H1 (cell line): ENCODE data around the gene KHDRBS2. TPM values are rescaled to one million over a fixed set of nuclear protein-coding genes. Genes with fewer than 3 reads are reported as not detected.

Source experiments
- CTCF ChIA-PET: fragments of 300-600 bp; sonication (Branson Sonifier 250); formaldehyde crosslinking; loops from one replicate; lab custom pipeline; 2021; ENCODE audit not compliant: partially characterized antibody; lab: Charles Lee
- POLR2A ChIA-PET: fragments of 300-600 bp; sonication (Branson Sonifier 250); formaldehyde crosslinking; loops from one replicate; lab custom pipeline; 2021; ENCODE audit warnings: inconsistent platforms; ENCODE audit not compliant: partially characterized antibody; lab: Charles Lee
- DNase-seq, 2 experiments: peaks; one replicate each; pipeline versions ENCODE4 v3.0.0 to v3.0.0-alpha.2; 2010 to 2022; ENCODE audit warnings: low spot score in 2 of 2, low read depth in 1 of 2, mixed read lengths in 1 of 2
- FAIRE-seq: peaks from 2 replicates; lab custom pipeline; 2011; peaks lifted over from hg19 to GRCh38; lab: Jason Lieb, UNC
- H2AFZ ChIP-seq: 2 replicates; pipeline ENCODE4 v1.8.1; 2012; ENCODE audit warnings: low read length, inconsistent platforms
- H2AK5ac ChIP-seq: 2 replicates; pipeline ENCODE4 v1.6.1; 2013; ENCODE audit warnings: low read depth, low read length
- H2BK120ac ChIP-seq: replicated peaks from 2 replicates; pipeline ENCODE3; 2013; ENCODE audit warnings: low read depth, low read length, inconsistent platforms
- H2BK12ac ChIP-seq: 2 replicates; pipeline ENCODE4 v1.6.1; 2013; ENCODE audit warnings: low read depth, low read length
- H2BK15ac ChIP-seq: 2 replicates; pipeline ENCODE4 v1.6.1; 2013; ENCODE audit warnings: low read length
- H2BK20ac ChIP-seq: 2 replicates; pipeline ENCODE4 v1.6.1; 2013; ENCODE audit warnings: low read length
- H2BK5ac ChIP-seq: 2 replicates; pipeline ENCODE4 v1.6.1; 2013; ENCODE audit warnings: low read depth, low read length
- H3K14ac ChIP-seq: 2 replicates; pipeline ENCODE4 v1.6.1; 2013; ENCODE audit warnings: inconsistent platforms; ENCODE audit not compliant: insufficient read length
- H3K18ac ChIP-seq: 2 replicates; pipeline ENCODE4 v1.6.1; 2013; ENCODE audit warnings: low read length; ENCODE audit errors: extremely low read depth
- H3K23ac ChIP-seq: 2 replicates; pipeline ENCODE4 v1.6.1; 2013; ENCODE audit warnings: inconsistent platforms; ENCODE audit not compliant: insufficient read length
- H3K23me2 ChIP-seq: 2 replicates; pipeline ENCODE4 v1.6.1; 2013; ENCODE audit warnings: low read depth, low read length
- H3K27ac ChIP-seq: 2 replicates; pipeline ENCODE4 v1.6.1; 2011; ENCODE audit warnings: low read depth, low read length, inconsistent platforms
- H3K27me3 ChIP-seq, 4 experiments: replicated peaks in 1 of 4; 1 replicate in 1 of 4; 2 replicates in 3 of 4; pipeline versions ENCODE4 v1.6.1 to v1.8.1; 2011 to 2013; ENCODE audit warnings: low read length in 3 of 4, mild to moderate bottlenecking in 3 of 4, inconsistent platforms in 2 of 4, mixed read lengths in 2 of 4, moderate library complexity in 1 of 4; ENCODE audit not compliant: control insufficient read depth in 3 of 4, insufficient read depth in 3 of 4; ENCODE audit errors: extremely low read depth in 1 of 4
- H3K36me3 ChIP-seq, 4 experiments: 2 replicates each; pipeline versions ENCODE4 v1.6.1 to v1.8.1; 2011 to 2013; ENCODE audit warnings: mild to moderate bottlenecking in 4 of 4, low read length in 3 of 4, moderate library complexity in 2 of 4, control low read depth in 1 of 4, inconsistent platforms in 1 of 4; ENCODE audit not compliant: insufficient read depth in 4 of 4, control insufficient read depth in 2 of 4
- H3K4ac ChIP-seq: replicated peaks from 2 replicates; pipeline ENCODE3; 2013; ENCODE audit warnings: low read length, low read depth, mixed read lengths, inconsistent platforms; ENCODE audit not compliant: insufficient read length
- H3K4me1 ChIP-seq, 4 experiments: replicated peaks in 1 of 4; 1 replicate in 1 of 4; 2 replicates in 3 of 4; pipeline versions ENCODE4 v1.6.1 to v1.8.1; 2011 to 2013; ENCODE audit warnings: low read length in 3 of 4, inconsistent platforms in 2 of 4, mixed read lengths in 1 of 4; ENCODE audit not compliant: insufficient read depth in 4 of 4, control insufficient read depth in 3 of 4
- H3K4me2 ChIP-seq, 2 experiments: 2 replicates each; pipeline versions ENCODE4 v1.6.1 to v1.8.1; 2011 to 2013; ENCODE audit warnings: low read depth in 2 of 2, low read length in 2 of 2, control low read depth in 1 of 2, inconsistent platforms in 1 of 2, mild to moderate bottlenecking in 1 of 2; ENCODE audit not compliant: insufficient read depth in 1 of 2
- H3K4me3 ChIP-seq, 4 experiments: fragments of 200-600, 300-600 bp in 1 of 4; sonication (generic), shearing (Covaris generic), sonication (Bioruptor Twin) in 1 of 4; 2 replicates each; pipeline versions ENCODE4 v1.5.1 to v1.8.1; 2011 to 2016; ENCODE audit warnings: low read length in 4 of 4, low read depth in 3 of 4, control low read depth in 2 of 4, inconsistent platforms in 2 of 4, mild to moderate bottlenecking in 2 of 4, mixed read lengths in 1 of 4, moderate library complexity in 1 of 4; ENCODE audit not compliant: insufficient read depth in 2 of 4; ENCODE audit errors: extremely low read depth in 1 of 4
- H3K56ac ChIP-seq: replicated peaks from 2 replicates; pipeline ENCODE3; 2013; ENCODE audit warnings: low read depth, mild to moderate bottlenecking, mixed read lengths, low read length, inconsistent platforms; ENCODE audit not compliant: insufficient read length
- H3K79me1 ChIP-seq: 2 replicates; pipeline ENCODE4 v1.6.1; 2013; ENCODE audit warnings: low read depth, low read length, control low read depth
- H3K79me2 ChIP-seq, 2 experiments: 2 replicates each; pipeline versions ENCODE4 v1.6.1 to v1.8.1; 2012 to 2013; ENCODE audit warnings: low read length in 2 of 2, mild to moderate bottlenecking in 2 of 2, inconsistent platforms in 1 of 2; ENCODE audit not compliant: insufficient read depth in 2 of 2, control insufficient read depth in 1 of 2
- H3K9ac ChIP-seq, 4 experiments: replicated peaks in 1 of 4; 1 replicate in 1 of 4; 2 replicates in 3 of 4; pipeline versions ENCODE4 v1.6.1 to v1.8.1; 2011 to 2013; ENCODE audit warnings: low read depth in 3 of 4, low read length in 3 of 4, control low read depth in 2 of 4, mild to moderate bottlenecking in 2 of 4, moderate library complexity in 2 of 4, inconsistent platforms in 1 of 4; ENCODE audit errors: extremely low read depth in 1 of 4
- H3K9me3 ChIP-seq, 2 experiments: 2 replicates each; pipeline versions ENCODE4 v1.6.1 to v1.8.1; 2012 to 2013; ENCODE audit warnings: mild to moderate bottlenecking in 2 of 2, moderate library complexity in 2 of 2, control low read depth in 1 of 2, inconsistent platforms in 1 of 2, low read depth in 1 of 2, low read length in 1 of 2, mixed read lengths in 1 of 2; ENCODE audit not compliant: insufficient read depth in 2 of 2
- H4K20me1 ChIP-seq, 2 experiments: replicated peaks in 1 of 2; 2 replicates each; pipeline versions ENCODE3 to v1.8.1; 2011 to 2013; ENCODE audit warnings: inconsistent platforms in 2 of 2, low read length in 2 of 2, mild to moderate bottlenecking in 1 of 2; ENCODE audit not compliant: insufficient read depth in 2 of 2, control insufficient read depth in 1 of 2
- H4K5ac ChIP-seq: 2 replicates; pipeline ENCODE4 v1.6.1; 2013; ENCODE audit warnings: low read length, low read depth, mixed read lengths, inconsistent platforms; ENCODE audit not compliant: insufficient read length
- H4K8ac ChIP-seq: 2 replicates; pipeline ENCODE4 v1.8.0; 2013; ENCODE audit warnings: mild to moderate bottlenecking, moderate library complexity, low read length, inconsistent platforms; ENCODE audit not compliant: insufficient read depth; ENCODE audit errors: extremely low read depth
- H4K91ac ChIP-seq: replicated peaks from 2 replicates; pipeline ENCODE3; 2013; ENCODE audit warnings: low read length, mixed read lengths, inconsistent platforms; ENCODE audit not compliant: insufficient read length
- ATF3 ChIP-seq: IDR thresholded peaks from 2 replicates; pipeline ENCODE4 v1.6.1; 2011; ENCODE audit warnings: low read depth, mild to moderate bottlenecking, low read length; ENCODE audit not compliant: insufficient read depth
- CTCF ChIP-seq, 3 experiments: IDR thresholded peaks; 1 replicate in 2 of 3; 2 replicates in 1 of 3; pipeline versions ENCODE4 v1.5.1 to v1.6.1; 2011; ENCODE audit warnings: low read length in 3 of 3, mild to moderate bottlenecking in 3 of 3, inconsistent platforms in 2 of 3, low read depth in 1 of 3, moderate library complexity in 1 of 3; ENCODE audit not compliant: insufficient read depth in 1 of 3; ENCODE audit errors: control extremely low read depth in 1 of 3
- TAF7 ChIP-seq: optimal IDR thresholded peaks from 2 replicates; pipeline ENCODE3; 2011; ENCODE audit warnings: low read depth, mild to moderate bottlenecking, inconsistent platforms, low read length, moderate library complexity, borderline replicate concordance
- WGBS, 2 experiments: shearing (Covaris generic) in 1 of 2; methylation state at CpG; one replicate each; pipeline versions ENCODE4 v1.1.6 to v1.1.7; 2013 to 2015; ENCODE audit warnings: low lambda C conversion rate in 2 of 2, mixed read lengths in 2 of 2, inconsistent platforms in 1 of 2, low coverage in 1 of 2, missing lambda C conversion rate in 1 of 2; ENCODE audit not compliant: insufficient replicate concordance in 2 of 2, insufficient coverage in 1 of 2, insufficient read length in 1 of 2; ENCODE audit errors: extremely low coverage in 1 of 2, missing lambda C conversion rate in 1 of 2; 5-methylcytosine and 5-hydroxymethylcytosine counted together
- polyA plus RNA-seq, 7 experiments: library from polyadenylated mRNA; depleted of rRNA in 3 of 7; stranded (reverse) in 5 of 7; unstranded in 2 of 7; fragments of >200 nt in 5 of 7; fragments of 200-250 nt in 2 of 7; gene quantifications; 1 replicate in 5 of 7; 2 replicates in 1 of 7; 4 replicates in 1 of 7; pipeline versions ENCODE4 v1.2.1 to v1.2.3, GENCODE V29; 2011 to 2013; ENCODE audit warnings: missing spikeins in 2 of 7, mixed read lengths in 2 of 7
- total RNA-seq: library from RNA; stranded (reverse); fragmentation: NEBNext Ultra II Directional; extraction: Animal tissue kit (Norgen Biotek cat#: 25700); gene quantifications from 2 replicates; pipeline ENCODE4 v1.2.1, GENCODE V29; 2021

KHDRBS2 gene
- total and polyA plus RNA-seq, 2 of the 8 experiments (the other 6 are each of a cell fraction or from before 2014, with no cell fraction given), result 5.2 to 7.7 TPM

- TF ChIP-seq CTCF (IDR thresholded peaks at IDR 0.05; ENCODE audit: control extremely low read depth in 1 of 3, insufficient read depth in 1 of 3, low read depth in 1 of 3, low read length in 3 of 3), result peak in 1 of 3 experiments; percentile 31; a peak in 2 of 4 replicates
- no peak for TF ChIP-seq ATF3
- no peak for TF ChIP-seq TAF7
Observed at GRCh38 chr6:61886608-61887259, 399.3 kb downstream of the KHDRBS2 start.

More at GRCh38 chr6:61886608-61887259, 399.3 kb downstream of the KHDRBS2 start:
- no peaks in the 10 kb centered on the region for H3K23me2 ChIP-seq
- no peaks in the 10 kb centered on the region for H3K27me3 ChIP-seq
- no peak overlapping the region for H3K4me2 ChIP-seq
- no peak overlapping the region for H3K4me3 ChIP-seq
- no peak overlapping the region for H3K9ac ChIP-seq
- H2AFZ ChIP-seq, result no peak overlapping the region
- DNase-seq, result no peak
- no peak overlapping the region for H3K27ac ChIP-seq
- no peak overlapping the region for H3K56ac ChIP-seq
- ChIA-PET CTCF (interaction anchor here (0.7 to 1.3 kb wide), 4 partner anchors 10 to 19 kb away, joined by 3 to 4 read pairs (median 3); no protein-coding TSS in a partner anchor), POLR2A (no interaction called here)
- peaks cover 0 to 8% (median 2%) of the 10 kb centered on the region in 4 experiments; a peak in 2 of 7 replicates for H3K4me1 ChIP-seq
- no peak overlapping the region for H2BK20ac ChIP-seq
- no peak overlapping the region for H3K18ac ChIP-seq
- H4K5ac ChIP-seq, result no peak overlapping the region
- no peaks in the 10 kb centered on the region for H3K79me1 ChIP-seq
- H2AK5ac ChIP-seq, result no peak overlapping the region
- no peaks in the 10 kb centered on the region for H3K9me3 ChIP-seq
- no peak overlapping the region for H2BK15ac ChIP-seq
- no peaks in the 10 kb centered on the region for H3K36me3 ChIP-seq
- H4K91ac ChIP-seq, result no peak overlapping the region
- no peak overlapping the region for H2BK12ac ChIP-seq
- H4K20me1 ChIP-seq, result no peaks in the 10 kb centered on the region
- H3K79me2 ChIP-seq, result no peaks in the 10 kb centered on the region
- H2BK120ac ChIP-seq, result no peak overlapping the region
- no peak overlapping the region for H3K4ac ChIP-seq
- H3K23ac ChIP-seq, result no peak overlapping the region
- 95% methylated on average over 1 of the region's 1 CpG; no CpG with 5 or more reads in 1 of the 2 experiments for WGBS, 2 experiments
- no peak for FAIRE-seq
- H3K14ac ChIP-seq, result no peak overlapping the region
- H4K8ac ChIP-seq, result no peak overlapping the region
- no peak overlapping the region for H2BK5ac ChIP-seq
